Endothelial cell of umbilical vein (primary cell): Measurements from ENCODE around the gene PRR5L. TPM values are rescaled to one million over a fixed set of nuclear protein-coding genes. Genes with fewer than 3 reads are reported as not detected.

Experiments used
- BruUV-seq: library from RNA; stranded (reverse); fragments of 400-500 nt; replicated peaks from 2 replicates; lab custom pipeline; 2021; lab: Mats Ljungman, UMichigan
- CTCF ChIA-PET: fragments of 300-600, 350-600 bp; sonication (Branson Sonifier 250); formaldehyde crosslinking; loops from one replicate; lab custom pipeline; 2021; ENCODE audit warnings: antibody characterized with exemption, inconsistent platforms; lab: Charles Lee
- POLR2A ChIA-PET: fragments of 300-600, 350-600 bp; sonication (Branson Sonifier 250); formaldehyde crosslinking; loops from one replicate; lab custom pipeline; 2021; ENCODE audit warnings: antibody characterized with exemption, inconsistent platforms; lab: Charles Lee
- DNase-seq: peaks from one replicate; pipeline ENCODE4 v3.0.0-alpha.2; 2011; ENCODE audit warnings: low read depth, low spot score
- FAIRE-seq: peaks from 2 replicates; lab custom pipeline; 2011; peaks lifted over from hg19 to GRCh38; lab: Jason Lieb, UNC
- H2AFZ ChIP-seq: 2 replicates; pipeline ENCODE4 v1.6.0; 2012; ENCODE audit warnings: low read depth, low read length, control low read depth, inconsistent platforms
- H3K27ac ChIP-seq: 2 replicates; pipeline ENCODE4 v1.5.1; 2011; ENCODE audit warnings: low read depth, mild to moderate bottlenecking, control low read depth, low read length, moderate library complexity; ENCODE audit not compliant: insufficient read depth
- H3K27me3 ChIP-seq, 2 experiments: 2 replicates each; pipeline versions ENCODE4 v1.6.0 to v1.6.1; 2011; ENCODE audit warnings: low read length in 2 of 2, mixed read lengths in 1 of 2; ENCODE audit not compliant: control insufficient read depth in 2 of 2, insufficient read depth in 2 of 2
- H3K36me3 ChIP-seq, 2 experiments: 2 replicates in 1 of 2; 3 replicates in 1 of 2; pipeline ENCODE4 v1.5.1; 2011; ENCODE audit warnings: low read length in 2 of 2, mild to moderate bottlenecking in 1 of 2, moderate library complexity in 1 of 2; ENCODE audit not compliant: control insufficient read depth in 2 of 2, insufficient read depth in 2 of 2; ENCODE audit errors: extremely low read depth in 1 of 2
- H3K4me1 ChIP-seq: 3 replicates; pipeline ENCODE4 v1.5.1; 2011; ENCODE audit warnings: mild to moderate bottlenecking, low read length; ENCODE audit not compliant: control insufficient read depth, insufficient read depth; ENCODE audit errors: extremely low read depth
- H3K4me2 ChIP-seq: 2 replicates; pipeline ENCODE4 v1.6.1; 2011; ENCODE audit warnings: low read length, control low read depth, mixed read lengths; ENCODE audit not compliant: insufficient read depth
- H3K4me3 ChIP-seq, 3 experiments: fragments of 200-600 bp in 1 of 3; sonication (generic), shearing (Covaris generic) in 1 of 3; replicated peaks in 1 of 3; 2 replicates each; pipeline ENCODE4 v1.5.1; 2011 to 2016; ENCODE audit warnings: control low read depth in 3 of 3, low read length in 3 of 3, mild to moderate bottlenecking in 2 of 3, inconsistent platforms in 1 of 3, low read depth in 1 of 3, moderate library complexity in 1 of 3; ENCODE audit not compliant: insufficient read depth in 1 of 3
- H3K79me2 ChIP-seq: 2 replicates; pipeline ENCODE4 v1.6.0; 2012; ENCODE audit warnings: low read length, inconsistent platforms; ENCODE audit not compliant: control insufficient read depth, insufficient read depth
- H3K9ac ChIP-seq: replicated peaks from 2 replicates; pipeline ENCODE3; 2011; ENCODE audit warnings: low read length, control low read depth; ENCODE audit not compliant: insufficient read depth; ENCODE audit errors: extremely low read depth
- H3K9me1 ChIP-seq: replicated peaks from 3 replicates; pipeline ENCODE4 v1.6.0; 2011; ENCODE audit warnings: mild to moderate bottlenecking, low read length; ENCODE audit not compliant: control insufficient read depth, insufficient read depth; ENCODE audit errors: extremely low read depth
- H3K9me3 ChIP-seq: replicated peaks from 2 replicates; pipeline ENCODE4 v1.5.1; 2012; ENCODE audit warnings: low read length, inconsistent platforms; ENCODE audit not compliant: control insufficient read depth, insufficient read depth
- H4K20me1 ChIP-seq: replicated peaks from 2 replicates; pipeline ENCODE3; 2011; ENCODE audit warnings: mild to moderate bottlenecking, low read length; ENCODE audit not compliant: control insufficient read depth, insufficient read depth; ENCODE audit errors: extremely low read depth
- CTCF ChIP-seq, 2 donors: IDR thresholded peaks; 1 replicate in 1 of 2; 2 replicates in 1 of 2; pipeline ENCODE4 v1.5.1; 2011; ENCODE audit warnings: low read length in 2 of 2, mild to moderate bottlenecking in 2 of 2, moderate library complexity in 2 of 2, control low read depth in 1 of 2, inconsistent platforms in 1 of 2, low read depth in 1 of 2; ENCODE audit not compliant: insufficient read depth in 1 of 2; ENCODE audit errors: extremely low read depth in 1 of 2
- GATA2 ChIP-seq: IDR thresholded peaks from 2 replicates; pipeline ENCODE4 v1.7.0; 2011; ENCODE audit warnings: low read depth, mild to moderate bottlenecking, moderate library complexity, mixed read lengths, low read length; ENCODE audit not compliant: insufficient read length, insufficient read depth
- dilution Hi-C: fragments of 300-500 bp; cut with MboI; formaldehyde crosslinking; loops from one replicate; pipeline ENCODE4 v1.15.0; 2019; ENCODE audit warnings: low sequenced_read_pairs; ENCODE audit not compliant: extremely low pct_ligation_motif_present
- intact Hi-C: fragments of 100-400 bp; cut with micrococcal nuclease; formaldehyde crosslinking; loops from one replicate; pipeline ENCODE4 v1.10.0; 2022
- polyA plus RNA-seq, 4 experiments: library from polyadenylated mRNA; depleted of rRNA in 3 of 4; stranded (reverse) in 3 of 4; unstranded in 1 of 4; fragments of >200 nt; gene quantifications; 2 replicates each; pipeline versions ENCODE4 v1.2.1 to v1.2.3, GENCODE V29; 2011 to 2012; ENCODE audit warnings: missing spikeins in 1 of 4
- total RNA-seq: library from RNA; stranded (reverse); gene quantifications from 2 replicates; pipeline ENCODE4 v1.2.3, GENCODE V29; 2021
- TF ChIP-seq, protein P1 (sequence below): IDR thresholded peaks from 2 replicates; pipeline ENCODE4 v1.6.1; 2011; ENCODE audit not compliant: insufficient read depth, insufficient read length

Gene PRR5L
- total and polyA plus RNA-seq, 2 donors (not counting 3 experiments of a cell fraction or from before 2014, with no cell fraction given), result 2.5 to 6.1 TPM

GRCh38 chr11:36292311-36292722 lies 3.8 kb upstream of the PRR5L start:
- DNase-seq (peak; percentile 46), FAIRE-seq (peak; percentile 69)
- no peaks in the 10 kb centered on the region for H3K27me3 ChIP-seq
- CTCF ChIA-PET, result interaction anchor here (0.7 to 14.3 kb wide), 31 partner anchors 8 to 454 kb away, joined by 3 to 306 read pairs (median 4); partner anchors contain the start of gene IFTAP
- POLR2A ChIA-PET, result interaction anchor here (0.6 to 1.3 kb wide), 2 partner anchors 13 to 201 kb away, joined by 3 read pairs; no protein-coding TSS in a partner anchor
- H3K9ac ChIP-seq, result no peak overlapping the region
- intact Hi-C loops, result loop anchor here (1.0 to 5.0 kb wide), 7 partner anchors 70 to 455 kb away; partner anchors contain the start of gene TRAF6
- peaks cover 9% of the 10 kb centered on the region for H3K4me1 ChIP-seq
- no peaks in the 10 kb centered on the region for H3K9me1 ChIP-seq
- no peak overlapping the region for H3K4me3 ChIP-seq
- H2AFZ ChIP-seq, result no peak overlapping the region
- H4K20me1 ChIP-seq, result no peaks in the 10 kb centered on the region
- H3K4me2 ChIP-seq, result no peak overlapping the region
- H3K79me2 ChIP-seq, result no peaks in the 10 kb centered on the region
- TF ChIP-seq CTCF (IDR thresholded peaks at IDR 0.05; ENCODE audit: extremely low read depth in 1 of 2, insufficient read depth in 1 of 2, low read depth in 1 of 2, low read length in 2 of 2), result peak; percentile 35 to 38
- TF ChIP-seq, protein P1, sequence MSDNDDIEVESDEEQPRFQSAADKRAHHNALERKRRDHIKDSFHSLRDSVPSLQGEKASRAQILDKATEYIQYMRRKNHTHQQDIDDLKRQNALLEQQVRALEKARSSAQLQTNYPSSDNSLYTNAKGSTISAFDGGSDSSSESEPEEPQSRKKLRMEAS, result no peak
- TF ChIP-seq GATA2, result no peak
- no peaks in the 10 kb centered on the region for H3K9me3 ChIP-seq
- dilution Hi-C loops, result no loop called here
- no peaks in the 10 kb centered on the region for H3K36me3 ChIP-seq
- H3K27ac ChIP-seq, result no peak overlapping the region
- BruUV-seq, result no TSS peak
